GM18873 (cell line): Measurements from ENCODE around the gene CORO6.

Experiments
- ATAC-seq: cut with Tn5 transposase; IDR thresholded peaks from one replicate; pipeline ENCODE4 v1.9.1; 2021; ENCODE audit warnings: mild to moderate bottlenecking, moderate library complexity, moderate number of reproducible peaks; ENCODE audit not compliant: unreplicated experiment, low FRiP score

The CORO6 gene

DNA sequence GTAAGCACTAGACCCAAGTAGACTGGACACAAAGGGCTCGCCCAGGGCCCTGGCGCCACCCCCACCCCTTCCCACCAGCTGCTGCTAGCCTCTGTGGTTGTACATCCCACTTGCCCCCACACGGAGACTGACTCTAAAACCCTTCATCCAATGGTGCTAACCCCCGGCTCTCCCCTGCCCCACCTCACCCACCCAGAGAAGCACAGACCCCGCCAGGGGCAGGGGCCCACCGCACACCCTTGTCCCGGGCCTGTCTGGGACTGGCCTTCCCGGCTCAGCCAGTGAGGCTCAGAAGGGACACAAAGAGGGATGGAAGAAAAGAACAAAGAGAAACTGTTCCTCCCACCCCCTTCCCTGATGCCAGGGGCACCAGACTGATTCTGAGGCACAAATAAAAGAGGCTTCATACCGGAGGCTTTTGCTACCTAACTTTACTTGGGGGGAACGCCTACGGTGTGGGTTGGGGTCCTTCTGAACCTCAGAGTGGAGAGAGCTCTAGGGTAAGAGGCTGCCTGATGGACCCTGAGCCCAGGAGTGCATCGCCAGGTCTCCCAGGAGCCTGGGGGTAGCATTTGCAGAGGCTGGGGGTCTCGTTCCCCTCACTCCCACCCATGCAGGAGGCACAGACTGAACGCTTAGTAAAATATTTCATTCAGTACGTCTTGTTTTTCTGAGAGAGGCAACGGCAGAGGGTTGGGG is 8.2 kb downstream of the CORO6 start:
- ATAC-seq: no peak

DNA sequence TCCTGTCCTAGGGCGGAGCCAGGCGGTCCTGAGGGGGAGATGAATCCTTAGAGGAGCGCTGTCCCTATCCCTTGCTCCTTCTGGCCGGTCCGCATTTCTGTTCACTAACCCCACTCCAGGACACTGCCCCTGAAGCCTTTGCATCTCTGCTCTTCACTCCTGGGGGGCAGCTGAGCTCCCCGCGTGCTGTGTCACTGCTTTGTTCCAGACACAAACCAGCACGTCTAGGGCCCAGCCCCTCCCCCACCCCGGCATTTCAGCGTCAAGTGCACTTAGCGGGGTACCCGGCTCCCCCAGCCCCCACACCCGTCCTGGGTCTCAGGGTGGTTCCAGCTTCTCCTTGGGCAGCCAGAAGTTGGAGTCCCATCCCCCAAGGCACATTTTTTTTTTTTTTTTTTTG is 8.9 kb downstream of the CORO6 start:
- no peak for ATAC-seq

DNA sequence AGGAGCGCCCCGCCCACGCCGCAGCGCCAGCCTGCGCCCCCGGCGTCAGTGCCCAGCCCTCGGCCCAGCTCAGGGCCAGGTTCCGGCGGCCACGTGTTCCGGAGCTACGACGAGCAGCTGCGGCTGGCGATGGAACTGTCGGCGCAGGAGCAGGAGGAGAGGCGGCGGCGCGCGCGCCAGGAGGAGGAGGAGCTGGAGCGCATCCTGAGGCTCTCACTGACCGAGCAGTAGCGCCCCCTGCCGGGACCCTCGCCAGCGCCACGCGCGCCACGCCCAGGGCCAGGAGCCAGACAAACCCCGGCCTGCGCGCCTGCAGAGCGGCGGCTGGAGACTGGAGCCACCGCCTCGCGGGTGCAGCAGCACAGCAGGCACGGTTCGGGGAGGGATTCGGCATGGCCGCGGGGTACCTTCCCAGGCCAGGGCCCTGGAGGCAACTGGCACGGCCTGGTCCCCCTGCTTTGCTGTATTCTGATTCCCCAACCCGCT is 9.3 kb downstream of the CORO6 start:
- ATAC-seq: no peak

DNA sequence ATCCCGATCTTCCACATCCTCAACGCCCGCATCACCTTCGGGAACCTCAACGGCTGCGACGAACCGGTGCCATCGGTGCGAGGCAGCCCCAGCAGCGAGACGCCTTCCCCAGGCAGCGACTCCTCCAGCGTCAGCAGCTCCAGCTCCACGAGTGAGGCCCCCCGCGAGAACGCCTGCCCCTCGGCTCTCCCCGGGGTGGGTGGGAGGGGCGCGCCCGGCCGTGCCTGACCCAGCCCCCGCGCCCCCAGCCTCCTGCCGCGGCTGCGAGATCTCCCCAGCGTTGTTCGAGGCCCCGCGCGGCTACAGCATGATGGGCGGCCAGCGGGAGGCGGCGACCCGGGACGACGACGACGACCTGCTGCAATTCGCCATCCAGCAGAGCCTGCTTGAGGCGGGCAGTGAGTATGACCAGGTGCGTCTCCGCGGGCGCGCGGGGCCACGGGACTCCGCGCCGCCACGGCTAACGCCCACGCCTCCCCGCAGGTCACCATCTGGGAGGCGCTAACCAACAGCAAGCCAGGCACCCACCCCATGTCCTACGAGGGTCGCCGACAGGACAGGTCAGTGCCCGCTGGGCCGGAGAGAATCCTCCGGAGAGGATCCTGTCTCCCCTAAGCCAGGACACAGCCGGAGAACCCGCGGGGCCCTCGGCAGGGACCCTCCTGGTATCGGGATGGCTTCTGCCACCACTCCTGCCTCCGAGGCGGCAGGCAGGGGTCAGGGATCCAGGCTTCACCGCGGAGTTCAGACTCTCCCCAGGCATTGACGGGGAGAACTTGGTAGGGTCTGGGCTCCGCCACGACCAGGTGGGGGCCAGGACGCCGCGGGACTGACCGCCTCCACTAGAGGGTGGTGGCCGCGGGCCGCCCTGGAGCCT is 10.1 kb downstream of the CORO6 start:
- ATAC-seq: no peak

DNA sequence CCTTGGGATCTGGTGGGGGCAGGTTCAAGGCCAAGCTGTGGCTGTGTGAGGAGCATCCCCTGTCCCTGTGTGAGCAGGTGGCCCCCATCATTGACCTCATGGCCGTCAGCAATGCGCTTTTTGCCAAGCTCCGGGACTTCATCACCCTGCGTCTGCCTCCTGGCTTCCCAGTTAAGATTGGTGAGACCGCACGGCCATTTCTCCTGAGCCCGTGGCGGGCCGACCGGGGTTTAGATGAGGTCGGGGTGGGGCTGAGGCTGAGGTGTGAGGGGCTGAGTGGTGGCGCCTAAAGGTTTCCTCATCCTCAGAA is 10.7 kb downstream of the CORO6 start:
- no peak for ATAC-seq

DNA sequence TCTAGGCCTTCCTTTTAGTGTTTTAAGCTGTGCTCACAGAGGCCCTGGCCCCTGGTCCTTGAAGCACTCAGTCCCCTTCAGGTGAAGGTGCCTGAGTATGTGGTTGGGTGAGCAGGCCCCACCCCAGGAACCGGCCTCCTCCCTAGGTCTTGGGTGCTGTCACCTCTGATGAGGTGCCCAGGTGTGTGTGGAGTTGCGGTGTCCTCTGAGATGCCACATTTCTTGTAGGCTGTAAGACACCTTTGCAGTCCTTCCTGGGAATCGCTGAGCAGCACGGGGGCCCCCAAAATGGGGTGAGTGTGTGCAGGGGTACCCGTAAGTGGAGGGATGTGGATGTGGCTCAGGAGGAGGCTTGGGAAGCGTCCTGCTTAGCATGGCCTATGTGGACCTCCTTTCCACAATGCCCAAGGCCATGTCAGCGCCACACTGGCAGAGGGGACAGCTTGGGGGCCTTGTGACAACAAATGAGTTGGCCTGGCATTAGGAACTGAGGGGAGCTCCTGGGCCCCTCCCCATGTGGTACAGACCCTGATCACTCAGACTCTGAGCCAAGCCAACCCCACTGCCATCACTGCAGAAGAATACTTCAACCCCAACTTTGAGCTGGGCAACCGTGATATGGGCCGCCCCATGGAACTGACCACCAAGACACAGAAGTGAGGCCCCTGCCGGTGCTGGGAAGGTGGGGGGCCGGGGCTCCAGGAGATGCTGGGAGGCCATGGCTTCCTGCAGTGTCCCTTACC is 11.2 kb downstream of the CORO6 start:
- ATAC-seq: no peak

DNA sequence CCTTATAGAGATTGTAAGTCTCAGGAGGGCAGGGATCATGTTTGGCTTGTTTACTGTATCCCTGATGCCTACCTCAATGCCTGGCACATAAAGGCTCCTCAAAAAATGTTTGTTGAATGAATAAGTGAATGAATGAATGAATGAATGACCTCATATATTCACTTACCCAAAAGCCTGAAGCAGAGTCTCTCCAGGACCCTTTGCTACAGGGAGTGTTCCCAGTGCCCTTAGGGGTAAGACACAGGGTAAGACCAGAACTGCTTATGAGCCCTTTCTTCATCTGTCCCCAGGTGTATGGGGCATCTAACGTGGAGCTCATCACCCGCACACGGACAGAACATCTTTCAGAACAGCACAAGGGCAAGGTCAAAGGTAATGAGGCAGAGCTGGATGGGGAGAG is 12.3 kb downstream of the CORO6 start:
- ATAC-seq: no peak

DNA sequence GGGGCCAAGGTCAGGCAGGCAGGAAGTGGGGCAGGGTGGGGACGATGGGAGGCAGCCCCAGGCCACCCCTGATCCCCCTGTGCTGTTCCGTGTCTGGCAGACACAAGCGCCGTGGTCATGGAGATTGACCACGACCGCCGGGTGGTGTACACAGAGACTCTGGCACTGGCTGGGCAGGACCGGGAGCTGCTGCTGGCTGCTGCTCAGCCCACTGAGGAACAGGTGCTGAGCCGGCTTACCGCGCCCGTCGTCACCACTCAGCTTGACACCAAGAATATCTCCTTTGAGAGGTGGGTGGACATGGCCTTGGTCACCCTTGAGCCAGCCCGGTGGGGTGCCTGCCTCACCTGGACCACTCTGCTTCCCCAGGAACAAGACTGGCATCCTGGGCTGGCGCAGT is 13.7 kb downstream of the CORO6 start:
- no peak for ATAC-seq

DNA sequence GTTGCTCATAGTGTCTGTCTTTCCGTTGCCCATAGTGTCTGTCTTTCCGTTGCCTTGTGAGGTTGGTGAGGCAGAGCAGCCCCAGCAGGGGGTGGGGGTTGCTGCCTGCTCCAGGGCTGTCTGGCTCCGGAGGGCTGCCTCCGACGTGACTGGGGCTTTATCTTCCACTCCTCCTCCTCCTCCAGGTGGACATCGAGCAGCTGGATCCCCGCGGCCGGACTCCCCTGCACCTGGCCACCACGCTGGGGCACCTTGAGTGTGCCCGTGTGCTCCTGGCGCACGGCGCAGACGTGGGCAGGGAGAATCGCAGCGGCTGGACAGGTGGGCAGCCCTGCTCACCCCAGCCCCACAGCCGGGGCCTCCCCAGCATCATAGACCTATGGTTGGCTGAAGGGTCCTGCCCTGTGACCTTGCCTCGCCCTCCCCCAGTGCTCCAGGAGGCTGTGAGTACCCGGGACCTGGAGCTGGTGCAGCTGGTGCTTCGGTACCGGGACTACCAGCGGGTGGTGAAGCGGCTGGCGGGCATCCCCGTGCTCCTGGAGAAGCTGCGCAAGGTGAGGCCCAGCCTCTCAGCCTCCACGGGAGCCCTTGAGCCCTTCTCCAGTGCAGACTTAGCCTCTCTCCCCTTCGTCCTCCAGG is 15.0 kb downstream of the CORO6 start:
- ATAC-seq: no peak

DNA sequence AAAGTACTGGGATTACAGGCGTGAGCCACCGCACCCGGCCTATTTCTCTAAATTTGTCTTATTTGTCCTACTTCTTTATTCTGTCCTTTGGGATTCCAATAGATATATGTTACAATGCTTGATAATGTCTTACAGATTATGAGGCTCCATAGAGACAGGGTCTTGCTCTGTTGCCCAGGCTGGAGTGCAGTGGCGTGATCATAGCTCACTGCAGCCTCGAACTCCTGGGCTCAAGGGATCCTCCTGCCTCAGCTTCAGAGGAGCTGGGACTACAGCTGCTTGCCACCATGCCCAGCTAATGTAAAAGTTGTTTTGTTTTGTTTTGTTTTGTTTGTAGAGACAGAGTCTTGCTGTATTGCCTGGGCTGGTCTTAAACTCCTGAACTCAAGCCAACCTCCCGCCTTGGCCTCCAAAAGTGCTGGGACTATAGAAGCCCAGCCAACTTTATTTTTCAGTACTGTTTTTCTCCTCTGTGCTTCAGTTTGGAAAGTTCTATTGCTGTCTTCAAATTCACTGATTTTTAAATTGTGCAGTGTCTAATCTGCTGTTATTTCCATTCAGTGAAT is 19.5 kb downstream of the CORO6 start:
- no peak for ATAC-seq

DNA sequence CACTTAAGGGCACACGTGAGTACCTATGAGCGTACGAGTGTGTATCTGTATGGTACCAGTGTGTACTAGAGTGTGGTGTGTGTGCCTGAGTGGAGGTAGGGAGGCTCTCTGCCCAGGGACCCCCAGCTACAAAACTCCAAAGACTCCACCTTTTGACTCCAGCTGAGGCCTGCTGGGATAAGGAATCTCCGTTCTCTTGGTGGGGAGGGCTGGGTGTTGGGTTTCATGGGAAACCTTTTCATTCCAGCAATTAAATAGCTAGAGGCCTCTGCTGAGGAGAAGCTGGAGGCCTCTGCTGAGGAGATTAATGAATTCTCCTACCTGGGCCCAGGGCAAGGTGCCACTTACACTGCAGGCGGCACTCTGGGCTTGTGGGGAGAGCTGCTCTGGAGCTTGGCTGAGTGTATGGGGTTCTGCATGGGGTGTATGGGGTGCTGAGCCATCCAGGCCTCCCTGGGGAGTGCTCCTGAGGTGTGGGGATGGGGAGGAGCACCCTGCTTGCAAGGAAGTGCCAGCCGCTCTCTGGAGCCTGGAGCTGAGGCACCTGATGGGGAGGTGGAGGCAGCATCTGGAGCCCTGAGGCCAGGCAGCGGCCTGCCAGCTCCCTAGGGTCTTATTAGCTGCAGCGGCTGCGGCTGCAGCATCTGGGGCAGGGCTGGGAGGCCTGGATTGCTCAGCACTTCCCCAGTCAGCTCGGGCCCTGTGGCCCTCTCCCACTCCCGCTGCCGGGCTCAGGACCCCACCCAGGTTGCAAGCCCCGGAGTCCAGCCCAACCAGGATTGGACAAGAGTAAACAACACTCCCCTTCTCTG is 25.1 kb downstream of the CORO6 start:
- ATAC-seq: no peak

DNA sequence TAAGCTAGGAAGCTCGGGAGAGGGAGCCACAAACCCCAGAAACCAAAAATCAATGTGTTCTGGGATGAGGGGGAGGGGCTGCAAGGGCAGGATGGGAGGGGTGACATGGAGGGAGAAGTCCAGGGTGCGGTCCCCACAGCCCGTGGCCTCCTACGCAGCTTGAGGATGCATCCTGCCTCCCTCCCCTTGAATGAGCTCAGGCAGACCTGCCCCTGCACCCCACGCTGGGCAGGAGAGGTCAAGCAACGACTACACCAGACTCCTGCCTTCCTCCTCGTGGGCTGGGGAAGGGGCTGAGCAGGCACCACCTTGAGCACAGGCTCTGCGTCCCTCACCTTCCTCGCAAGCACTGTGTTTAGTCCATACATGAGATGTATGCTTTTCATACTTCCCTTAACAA is 25.9 kb downstream of the CORO6 start:
- ATAC-seq: no peak

DNA sequence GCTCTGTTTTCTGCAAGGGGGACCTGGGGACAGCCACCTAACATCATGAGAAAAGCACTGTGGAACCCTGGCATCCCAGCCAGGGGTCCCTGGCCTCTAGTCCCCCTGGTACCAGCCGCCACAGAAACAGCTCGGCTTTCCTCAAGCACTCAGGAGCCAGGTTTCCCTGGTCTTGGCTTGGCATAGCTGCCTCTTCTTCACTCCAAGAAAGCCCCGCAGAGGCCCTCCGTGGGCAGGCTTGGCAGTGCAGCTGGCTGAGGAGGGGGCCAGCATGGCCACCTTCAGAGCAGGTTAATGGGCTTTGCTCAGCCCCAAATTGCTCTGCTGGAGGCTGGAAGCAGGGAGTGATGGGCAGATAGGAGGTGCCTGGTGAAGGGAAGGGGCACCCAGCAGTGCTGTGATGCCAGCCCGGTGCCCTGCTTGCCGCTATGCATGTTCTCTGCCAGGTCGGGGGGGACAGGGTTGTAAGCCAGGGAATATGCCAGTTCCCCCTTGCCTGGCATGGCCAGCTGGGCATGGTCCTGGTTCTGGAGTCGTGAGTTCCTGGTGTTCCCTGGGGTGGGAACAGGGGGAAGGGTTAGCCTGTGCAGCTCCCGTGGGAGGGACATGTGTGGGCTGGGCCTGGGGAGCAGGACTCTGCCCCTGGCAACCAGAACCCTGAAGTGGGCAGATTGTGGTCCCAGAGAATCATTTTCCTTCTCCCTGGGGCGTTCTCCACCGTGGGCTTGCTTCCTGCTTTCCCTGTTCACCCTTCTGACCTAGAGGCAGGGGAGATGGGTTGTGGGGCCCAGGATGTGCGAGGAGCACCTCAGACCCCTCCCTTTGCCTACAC is 26.6 kb downstream of the CORO6 start:
- ATAC-seq: no peak

DNA sequence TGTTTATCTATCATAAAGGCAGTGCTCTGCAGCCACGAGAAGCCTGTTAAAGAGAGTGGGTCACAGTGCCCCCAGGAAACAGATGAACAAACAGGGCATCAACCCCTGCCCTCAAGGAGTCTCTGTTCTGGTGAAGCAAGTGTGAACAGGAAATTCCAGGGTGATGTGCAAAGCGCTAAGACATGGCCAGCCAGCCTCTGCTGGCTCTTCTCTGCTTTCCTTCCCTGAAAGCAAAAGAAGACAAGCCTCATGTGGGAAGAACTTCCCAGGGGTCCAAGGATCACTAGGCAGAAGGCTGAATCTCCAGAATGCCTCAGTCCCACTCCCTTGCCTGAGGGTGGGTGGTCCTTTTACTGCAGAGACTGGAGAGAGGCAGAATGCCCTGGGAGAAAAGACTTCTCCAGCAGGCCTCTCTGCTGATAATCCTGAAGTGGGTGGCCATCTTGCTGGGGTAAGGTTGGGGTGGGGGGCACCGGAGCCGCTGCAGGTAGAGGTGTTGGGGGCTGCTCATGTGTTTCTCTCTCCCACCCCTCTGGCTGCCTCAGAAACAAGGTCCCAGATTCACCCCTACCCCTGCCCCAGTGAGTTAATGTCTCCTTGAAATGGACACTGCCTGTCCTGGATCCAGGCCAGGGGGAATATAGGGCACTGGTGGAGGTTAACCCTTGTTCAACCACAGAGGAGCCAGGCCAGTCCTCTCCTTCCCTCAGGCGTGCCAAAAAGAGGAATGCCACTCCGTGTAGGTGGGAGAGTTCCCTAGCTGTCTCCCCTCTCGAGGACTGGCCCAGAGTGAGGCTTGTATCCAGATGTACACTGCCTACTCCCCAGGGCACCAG is 27.4 kb downstream of the CORO6 start:
- ATAC-seq: no peak

DNA sequence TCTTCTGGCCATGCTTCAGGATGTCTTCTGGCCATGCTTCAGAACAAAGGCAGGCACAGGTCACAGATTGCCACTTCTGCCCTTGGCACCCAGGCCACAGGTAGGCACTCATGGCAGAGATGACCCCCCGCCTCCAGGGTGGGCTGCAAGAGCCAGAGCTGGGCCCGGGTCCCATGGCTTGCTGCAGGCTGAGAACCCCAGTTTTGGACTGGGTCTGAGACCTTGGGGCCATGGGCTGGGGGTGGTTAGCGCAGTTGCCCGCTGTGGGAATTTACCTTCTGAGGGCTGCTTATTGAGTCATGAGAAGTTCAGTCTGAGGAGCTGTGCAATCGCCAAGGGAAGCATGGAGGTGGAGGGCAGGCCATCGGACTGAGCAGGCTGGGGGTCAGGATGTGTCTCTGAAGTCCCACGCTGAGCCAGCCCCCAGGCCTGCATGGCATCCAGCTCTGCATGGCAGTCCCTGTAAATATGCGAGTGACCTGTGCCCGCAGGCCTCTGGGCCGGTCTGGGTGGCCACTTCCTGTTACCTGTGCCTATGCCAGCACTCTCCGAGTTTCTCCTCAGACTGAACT is 28.1 kb downstream of the CORO6 start:
- ATAC-seq: no peak

DNA sequence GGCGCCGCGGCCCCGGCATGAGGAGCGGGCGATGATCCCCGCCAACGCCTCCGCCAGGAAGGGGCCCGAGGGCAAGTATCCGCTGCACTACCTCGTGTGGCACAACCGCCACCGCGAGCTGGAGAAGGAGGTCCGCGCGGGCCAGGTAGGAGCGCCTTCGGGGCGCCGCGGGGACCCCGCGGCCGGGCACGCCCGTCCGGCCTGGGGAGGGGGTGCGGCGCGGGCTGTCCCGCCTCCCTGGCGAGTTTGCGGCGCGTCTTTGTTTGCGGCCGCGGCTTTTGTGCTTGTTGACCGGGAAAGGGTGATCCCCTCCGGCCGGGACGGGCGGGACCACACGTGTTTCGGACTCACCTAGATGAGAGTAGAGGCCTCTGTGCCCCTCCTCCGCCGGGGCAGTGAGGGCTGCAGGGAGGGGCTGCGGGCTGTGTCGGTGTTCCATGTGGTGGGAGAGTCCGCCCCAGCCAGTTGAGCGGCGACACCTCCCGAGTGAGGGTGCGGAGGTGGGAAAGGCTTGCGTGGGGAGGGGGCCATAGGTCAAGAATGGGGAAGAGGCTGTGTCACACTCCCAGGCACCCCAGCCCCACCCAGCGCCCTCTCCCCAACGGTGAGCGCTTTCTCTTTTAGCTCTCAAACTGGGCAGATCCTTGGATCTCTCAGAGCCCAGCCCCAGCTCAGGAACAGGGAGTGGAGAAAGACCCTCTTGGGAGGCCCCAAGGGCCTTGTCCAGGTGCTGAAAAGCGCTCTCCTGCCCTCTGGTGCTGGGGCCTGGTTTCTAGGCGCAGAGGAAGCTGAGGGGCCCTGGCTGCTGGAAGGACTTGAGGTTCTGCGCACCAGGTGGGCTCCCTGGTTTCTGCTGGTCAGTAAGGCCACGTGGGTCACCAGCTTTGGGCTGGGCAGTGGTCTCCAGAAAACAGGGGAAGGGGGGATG is 28.9 kb downstream of the CORO6 start:
- ATAC-seq: no peak
